HCT116 (cell line): ENCODE measurements around the gene MORN1. TPM values are rescaled to one million over a fixed set of nuclear protein-coding genes. Genes with fewer than 3 reads are reported as not detected.

Source experiments
- ATAC-seq: fragments of 200-7000 bp; cut with Tn5 transposase; 2 replicates; pipeline ENCODE4 v1.9.1; 2020; ENCODE audit warnings: mild to moderate bottlenecking, moderate library complexity
- BruUV-seq: library from RNA; stranded (reverse); fragments of 400-500 nt; replicated peaks from 2 replicates; lab custom pipeline; 2021; lab: Mats Ljungman, UMichigan
- CTCF ChIA-PET: fragments of 300-600 bp; sonication (Branson Sonifier 250); formaldehyde crosslinking; loops from one replicate; lab custom pipeline; 2021; ENCODE audit warnings: antibody characterized with exemption; lab: Charles Lee
- POLR2A ChIA-PET: fragments of 300-600, 350-600 bp; sonication (Branson Sonifier 250); formaldehyde crosslinking; loops from one replicate; lab custom pipeline; 2021; ENCODE audit warnings: antibody characterized with exemption; lab: Charles Lee
- RAD21 ChIA-PET, 2 experiments: fragments of 300-600 bp; sonication (Branson Sonifier 250); formaldehyde crosslinking; loops; one replicate each; lab custom pipeline; 2023; ENCODE audit warnings: low total read pairs in 2 of 2; ENCODE audit not compliant: uncharacterized antibody in 2 of 2, unreplicated experiment in 2 of 2, low non-redundant PET in 1 of 2; lab: Charles Lee
- DNase-seq: peaks from one replicate; pipeline ENCODE4 v3.0.0-alpha.2; 2010; ENCODE audit warnings: low read depth, low spot score
- H2AFZ ChIP-seq: fragments of 200-600 bp; shearing (Covaris generic), sonication (generic); 2 replicates; pipeline ENCODE4 v1.6.1; 2017; ENCODE audit warnings: low read depth, mixed run types, mixed read lengths, antibody characterized with exemption, low read length; ENCODE audit not compliant: poor library complexity, severe bottlenecking
- H3K27ac ChIP-seq: 2 replicates; pipeline ENCODE4 v1.5.1; 2012; ENCODE audit warnings: low read depth, low read length
- H3K27me3 ChIP-seq: fragments of 200-600 bp; sonication (generic); 2 replicates; pipeline ENCODE4 v1.6.1; 2016; ENCODE audit warnings: mixed run types, low read length, mixed read lengths; ENCODE audit not compliant: insufficient read depth
- H3K36me3 ChIP-seq, 2 experiments: fragments of 200-500 bp in 1 of 2; fragments of 200-600 bp in 1 of 2; sonication (Bioruptor generic) in 1 of 2; sonication (generic) in 1 of 2; 2 replicates each; pipeline versions ENCODE4 v1.5.1 to v1.6.1; 2014 to 2016; ENCODE audit warnings: low read length in 2 of 2, inconsistent platforms in 1 of 2, mixed read lengths in 1 of 2, mixed run types in 1 of 2; ENCODE audit not compliant: insufficient read depth in 2 of 2, control insufficient read depth in 1 of 2
- H3K4me1 ChIP-seq, 2 experiments: fragments of 200-600 bp in 1 of 2; sonication (generic) in 1 of 2; 2 replicates each; pipeline versions ENCODE4 v1.5.1 to v1.6.1; 2012 to 2017; ENCODE audit warnings: low read length in 2 of 2, inconsistent platforms in 1 of 2, mild to moderate bottlenecking in 1 of 2, mixed read lengths in 1 of 2, mixed run types in 1 of 2, moderate library complexity in 1 of 2; ENCODE audit not compliant: insufficient read depth in 2 of 2, control insufficient read depth in 1 of 2
- H3K4me2 ChIP-seq: fragments of 200-600 bp; sonication (generic); 2 replicates; pipeline ENCODE4 v1.6.1; 2017; ENCODE audit warnings: mixed run types, low read length, mixed read lengths
- H3K4me3 ChIP-seq, 2 experiments: fragments of 200-600 bp in 1 of 2; sonication (generic) in 1 of 2; replicated peaks in 1 of 2; 2 replicates each; pipeline ENCODE4 v1.5.1; 2011 to 2016; ENCODE audit warnings: low read length in 2 of 2, control low read depth in 1 of 2, low read depth in 1 of 2, mild to moderate bottlenecking in 1 of 2, mixed read lengths in 1 of 2, mixed run types in 1 of 2
- H3K79me2 ChIP-seq: fragments of 200-600 bp; sonication (generic); 2 replicates; pipeline ENCODE4 v1.6.1; 2017; ENCODE audit warnings: mild to moderate bottlenecking, mixed run types, low read length, moderate library complexity, mixed read lengths; ENCODE audit not compliant: insufficient read depth
- H3K9ac ChIP-seq: fragments of 200-600 bp; sonication (generic); 2 replicates; pipeline ENCODE4 v1.6.1; 2016; ENCODE audit warnings: low read length, mixed read lengths
- H3K9me2 ChIP-seq: fragments of 200-600 bp; sonication (generic), shearing (Covaris generic); 2 replicates; pipeline ENCODE4 v1.6.1; 2017; ENCODE audit warnings: mixed run types, mild to moderate bottlenecking, moderate library complexity; ENCODE audit not compliant: insufficient read depth
- H3K9me3 ChIP-seq, 2 experiments: fragments of 200-500 bp in 1 of 2; fragments of 200-600 bp in 1 of 2; sonication (Bioruptor generic) in 1 of 2; sonication (generic) in 1 of 2; 2 replicates each; pipeline ENCODE4 v1.6.1; 2014 to 2017; ENCODE audit warnings: low read length in 2 of 2, mixed read lengths in 2 of 2, inconsistent platforms in 1 of 2, low read depth in 1 of 2, mild to moderate bottlenecking in 1 of 2, mixed run types in 1 of 2, moderate library complexity in 1 of 2; ENCODE audit not compliant: control insufficient read depth in 1 of 2, insufficient read depth in 1 of 2
- H4K20me1 ChIP-seq: fragments of 200-600 bp; sonication (generic), shearing (Covaris generic); 2 replicates; pipeline ENCODE4 v1.6.1; 2017; ENCODE audit warnings: mixed run types, mild to moderate bottlenecking, moderate library complexity; ENCODE audit not compliant: insufficient read depth
- ATF3 ChIP-seq: IDR thresholded peaks from 2 replicates; pipeline ENCODE4 v1.6.1; 2012
- CBX3 ChIP-seq: IDR thresholded peaks from 2 replicates; pipeline ENCODE4 v1.6.1; 2012; ENCODE audit warnings: low read depth
- CEBPB ChIP-seq: IDR thresholded peaks from 2 replicates; pipeline ENCODE4 v1.6.1; 2012; ENCODE audit warnings: low read depth
- CTCF ChIP-seq, 3 experiments: fragments of 200-600 bp in 1 of 3; sonication (generic) in 1 of 3; IDR thresholded peaks in 2 of 3; conservative IDR thresholded peaks in 1 of 3; 2 replicates each; pipeline ENCODE4 v1.5.1; 2012 to 2017; ENCODE audit warnings: low read depth in 2 of 3, low read length in 2 of 3, antibody characterized with exemption in 1 of 3, borderline replicate concordance in 1 of 3, control low read depth in 1 of 3, mild to moderate bottlenecking in 1 of 3, mixed read lengths in 1 of 3, mixed run types in 1 of 3, moderate library complexity in 1 of 3; ENCODE audit not compliant: insufficient read depth in 1 of 3
- EGR1 ChIP-seq: IDR thresholded peaks from 2 replicates; pipeline ENCODE4 v1.6.1; 2012; ENCODE audit warnings: low read depth
- EZH2 ChIP-seq: fragments of 200-600 bp; sonication (generic); IDR thresholded peaks from 2 replicates; pipeline ENCODE4 v1.6.1; 2017; ENCODE audit warnings: antibody characterized with exemption, mixed run types
- EZH2phosphoT487 ChIP-seq: fragments of 200-600 bp; IDR thresholded peaks from 2 replicates; pipeline ENCODE4 v1.6.1; 2018; ENCODE audit warnings: antibody characterized with exemption, borderline replicate concordance
- FOSL1 ChIP-seq: IDR thresholded peaks from 2 replicates; pipeline ENCODE4 v1.6.1; 2012; ENCODE audit warnings: low read depth
- JUND ChIP-seq: IDR thresholded peaks from 2 replicates; pipeline ENCODE4 v1.6.1; 2012
- POLR2A ChIP-seq: IDR thresholded peaks from 2 replicates; pipeline ENCODE4 v1.7.0; 2011; ENCODE audit warnings: borderline replicate concordance; ENCODE audit not compliant: insufficient read depth, insufficient read length; ENCODE audit errors: extremely low read depth
- POLR2AphosphoS5 ChIP-seq: IDR thresholded peaks from 2 replicates; pipeline ENCODE4 v1.6.1; 2011; ENCODE audit warnings: mild to moderate bottlenecking, low read depth, low read length, moderate library complexity
- RAD21 ChIP-seq: IDR thresholded peaks from 2 replicates; pipeline ENCODE4 v1.6.1; 2012; ENCODE audit warnings: low read depth, mild to moderate bottlenecking
- SIN3A ChIP-seq: IDR thresholded peaks from 2 replicates; pipeline ENCODE4 v1.6.1; 2012; ENCODE audit warnings: low read depth
- SP1 ChIP-seq: IDR thresholded peaks from 2 replicates; pipeline ENCODE4 v1.6.1; 2012; ENCODE audit warnings: low read depth
- SRF ChIP-seq: IDR thresholded peaks from 2 replicates; pipeline ENCODE4 v1.6.1; 2012; ENCODE audit warnings: low read depth
- TCF7L2 ChIP-seq: IDR thresholded peaks from 2 replicates; pipeline ENCODE4 v1.7.0; 2011; ENCODE audit warnings: borderline replicate concordance, inconsistent platforms; ENCODE audit not compliant: insufficient read depth, insufficient read length; ENCODE audit errors: extremely low read depth
- YY1 ChIP-seq: IDR thresholded peaks from 2 replicates; pipeline ENCODE4 v1.6.1; 2011; ENCODE audit warnings: low read length, low read depth, moderate library complexity, mild to moderate bottlenecking; ENCODE audit not compliant: insufficient replicate concordance; ENCODE audit errors: extremely low read depth
- ZBTB33 ChIP-seq: IDR thresholded peaks from 2 replicates; pipeline ENCODE4 v1.6.1; 2011; ENCODE audit warnings: mild to moderate bottlenecking, low read length, moderate library complexity; ENCODE audit not compliant: insufficient replicate concordance; ENCODE audit errors: extremely low read depth
- ZFX ChIP-seq: fragments of 450-650 bp; IDR thresholded peaks from 2 replicates; pipeline ENCODE4 v1.6.1; 2017
- ZNF274 ChIP-seq: fragments of 200-500 bp; sonication (Bioruptor generic); IDR thresholded peaks from 2 replicates; pipeline ENCODE4 v1.6.1; 2014; ENCODE audit warnings: mild to moderate bottlenecking, low read depth, low read length, inconsistent platforms
- intact Hi-C: fragments of 100-400 bp; cut with micrococcal nuclease; formaldehyde crosslinking; loops from 2 replicates; pipeline ENCODE4 v1.10.0; 2022
- total RNA-seq: library from RNA; stranded (reverse); gene quantifications from one replicate; pipeline ENCODE4 v1.2.1, GENCODE V29; 2021; ENCODE audit not compliant: unreplicated experiment
- TF ChIP-seq, protein P1 (sequence below): IDR thresholded peaks from 2 replicates; pipeline ENCODE4 v1.6.1; 2012

Gene MORN1
- total RNA-seq, 1 experiment from 2014 or later: 21.4 TPM

- BruUV-seq: no TSS peak
- H3K9me3 ChIP-seq: no peaks in the 10 kb centered on the region
- no peak for DNase-seq
- peak overlapping the region; percentile 75 to 99 for H3K4me3 ChIP-seq
- H3K4me1 ChIP-seq: peaks cover 14 to 39% of the 10 kb centered on the region in 2 experiments; a peak in 3 of 4 replicates
- peaks cover 24% of the 10 kb centered on the region; the same call in 1 of the 2 replicates for H3K79me2 ChIP-seq
- intact Hi-C loops: loop anchor here (1.0 to 5.0 kb wide), 4 partner anchors 114 to 389 kb away; partner anchors contain the start of genes PANK4 and TTC34
- ChIA-PET POLR2A (interaction anchor here (0.7 to 1.4 kb wide), 4 partner anchors 22 to 172 kb away, joined by 3 to 5 read pairs (median 4); partner anchors contain the start of genes MORN1 and RER1), RAD21 (interaction anchor here in 1 of 2 experiments (1.0 kb wide), 1 partner anchor 133 kb away, joined by 5 read pairs; no protein-coding TSS in a partner anchor), CTCF (interaction anchor here (1.0 to 2.2 kb wide), 4 partner anchors 133 to 373 kb away, joined by 4 to 13 read pairs (median 6); partner anchors contain the start of gene FAAP20)
- peak overlapping the region; percentile 25 for H2AFZ ChIP-seq
- ATAC-seq: peak; percentile 47
- H3K4me2 ChIP-seq: peak overlapping the region; percentile 75
- H3K27ac ChIP-seq: peak overlapping the region; percentile 98
- 0 out of 4 replicates have a peak, but pooled peaks cover 0 to 6% of the 10 kb centered on the region in 2 experiments for H3K36me3 ChIP-seq
- no peaks in the 10 kb centered on the region for H4K20me1 ChIP-seq
- H3K9me2 ChIP-seq: no peaks in the 10 kb centered on the region
- H3K27me3 ChIP-seq: no peaks in the 10 kb centered on the region
- H3K9ac ChIP-seq: peak overlapping the region; percentile 97
- TF ChIP-seq EZH2phosphoT487 (no peak), SIN3A (no peak), CBX3 (no peak), POLR2A (peak; percentile 79), SP1 (no peak), CTCF (IDR thresholded peaks at IDR 0.05 in 2 of 3, conservative IDR thresholded peaks at IDR 0.05 in 1 of 3; ENCODE audit: borderline replicate concordance in 1 of 3, insufficient read depth in 1 of 3, low read depth in 2 of 3, low read length in 2 of 3) (no peak), YY1 (no peak), JUND (no peak), RAD21 (no peak), ZBTB33 (no peak), EZH2 (no peak), ZFX (peak; percentile 55; the same call in 1 of the 2 replicates), TCF7L2 (no peak), ATF3 (no peak), CEBPB (no peak), POLR2AphosphoS5 (peak; percentile 58), SRF (no peak), EGR1 (no peak), FOSL1 (no peak), ZNF274 (no peak)
- TF ChIP-seq, protein P1, sequence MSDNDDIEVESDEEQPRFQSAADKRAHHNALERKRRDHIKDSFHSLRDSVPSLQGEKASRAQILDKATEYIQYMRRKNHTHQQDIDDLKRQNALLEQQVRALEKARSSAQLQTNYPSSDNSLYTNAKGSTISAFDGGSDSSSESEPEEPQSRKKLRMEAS: no peak
These were observed 22.3 kb upstream of the MORN1 start for GRCh38 chr1:2413495-2414296.
